Measurements from ENCODE around the gene PDLIM1.
"Not testable (repeated sequence)": the region's sequence is repeated elsewhere in the genome, so short reads cannot be mapped to it uniquely, and the experiment has no call there.

- peak; percentile 57; the same call in 1 of the 2 replicates for TF ChIP-seq RBBP5 (IDR thresholded peaks at IDR 0.05; ENCODE audit: borderline replicate concordance, low read depth, low read length)
- not testable (repeated sequence) for TF ChIP-seq ATF2 (IDR thresholded peaks at IDR 0.05; ENCODE audit: low read length); EZH2 (IDR thresholded peaks at IDR 0.05; ENCODE audit: low read depth, low read length, severe bottlenecking); CTCF (IDR thresholded peaks at IDR 0.05; ENCODE audit: control extremely low read depth in 1 of 3, insufficient read depth in 1 of 3, low read depth in 1 of 3, low read length in 3 of 3)
Measured at GRCh38 chr10:95230677-95231586, 59.9 kb downstream of the PDLIM1 start.

Measured in H1 (cell line).